Astrocyte of the cerebellum (primary cell): ENCODE data around the gene PRMT9.

Source experiments
- DNase-seq: peaks from one replicate; pipeline ENCODE4 v3.0.0-alpha.2; 2011; ENCODE audit warnings: low read depth
- H3K4me3 ChIP-seq: 2 replicates; pipeline ENCODE4 v1.5.1; 2011; ENCODE audit warnings: mild to moderate bottlenecking, low read depth, low read length, moderate library complexity
- in situ Hi-C: cut with HindIII; loops from 2 replicates; pipeline ENCODE4 v1.10.0; 2017; ENCODE audit warnings: low sequenced_read_pairs
- TF ChIP-seq, protein P1 (sequence below): IDR thresholded peaks from 2 replicates; pipeline ENCODE4 v1.5.1; 2012; ENCODE audit warnings: low read length, low read depth, moderate library complexity, mild to moderate bottlenecking; ENCODE audit errors: missing control alignments

Gene PRMT9

DNA sequence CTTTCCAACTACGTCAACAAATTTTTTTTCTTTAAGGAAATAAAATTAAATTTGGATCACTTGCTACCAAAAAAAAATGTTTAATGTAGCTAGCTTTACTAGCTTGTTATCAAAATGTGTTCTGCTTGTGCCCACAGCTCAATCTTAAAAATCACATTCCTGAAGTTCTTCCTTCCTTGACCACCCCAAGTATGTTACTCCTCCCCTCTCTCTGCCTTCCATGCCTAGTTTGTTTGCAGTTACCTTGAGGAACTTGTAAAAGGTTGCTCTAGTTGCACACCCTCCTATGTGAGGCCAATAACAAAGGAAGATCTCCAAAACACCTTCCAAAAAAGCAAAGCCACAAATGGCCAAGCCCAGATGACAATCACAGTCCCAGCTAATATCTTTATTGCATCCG lies 86.4 kb downstream of the PRMT9 start:
- TF ChIP-seq, protein P1, sequence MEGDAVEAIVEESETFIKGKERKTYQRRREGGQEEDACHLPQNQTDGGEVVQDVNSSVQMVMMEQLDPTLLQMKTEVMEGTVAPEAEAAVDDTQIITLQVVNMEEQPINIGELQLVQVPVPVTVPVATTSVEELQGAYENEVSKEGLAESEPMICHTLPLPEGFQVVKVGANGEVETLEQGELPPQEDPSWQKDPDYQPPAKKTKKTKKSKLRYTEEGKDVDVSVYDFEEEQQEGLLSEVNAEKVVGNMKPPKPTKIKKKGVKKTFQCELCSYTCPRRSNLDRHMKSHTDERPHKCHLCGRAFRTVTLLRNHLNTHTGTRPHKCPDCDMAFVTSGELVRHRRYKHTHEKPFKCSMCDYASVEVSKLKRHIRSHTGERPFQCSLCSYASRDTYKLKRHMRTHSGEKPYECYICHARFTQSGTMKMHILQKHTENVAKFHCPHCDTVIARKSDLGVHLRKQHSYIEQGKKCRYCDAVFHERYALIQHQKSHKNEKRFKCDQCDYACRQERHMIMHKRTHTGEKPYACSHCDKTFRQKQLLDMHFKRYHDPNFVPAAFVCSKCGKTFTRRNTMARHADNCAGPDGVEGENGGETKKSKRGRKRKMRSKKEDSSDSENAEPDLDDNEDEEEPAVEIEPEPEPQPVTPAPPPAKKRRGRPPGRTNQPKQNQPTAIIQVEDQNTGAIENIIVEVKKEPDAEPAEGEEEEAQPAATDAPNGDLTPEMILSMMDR = no peak
- in situ Hi-C loops = no loop called here
- no peak for DNase-seq
- no peak overlapping the region for H3K4me3 ChIP-seq

DNA sequence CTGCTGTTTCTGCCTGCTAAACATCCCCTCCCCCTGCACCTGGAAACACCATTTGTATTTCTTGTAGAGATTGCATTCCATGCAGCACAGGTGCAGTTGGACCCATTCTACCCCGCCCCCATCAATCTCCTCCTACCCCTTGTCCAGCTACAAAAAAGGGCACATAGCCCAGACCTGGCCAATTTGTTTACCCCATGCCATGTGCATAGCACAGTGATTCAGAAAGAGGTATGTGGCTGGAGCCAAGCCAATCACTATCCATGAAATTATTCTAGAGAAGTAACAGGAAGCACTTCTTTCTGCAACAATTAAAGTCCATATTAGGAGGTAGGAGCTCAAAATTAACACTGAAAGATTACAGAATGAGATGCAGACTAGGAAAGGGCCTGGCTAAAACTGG lies 87.0 kb downstream of the PRMT9 start:
- in situ Hi-C loops = no loop called here
- TF ChIP-seq, protein P1 = no peak
- no peak overlapping the region for H3K4me3 ChIP-seq
- DNase-seq = peak; percentile 84

DNA sequence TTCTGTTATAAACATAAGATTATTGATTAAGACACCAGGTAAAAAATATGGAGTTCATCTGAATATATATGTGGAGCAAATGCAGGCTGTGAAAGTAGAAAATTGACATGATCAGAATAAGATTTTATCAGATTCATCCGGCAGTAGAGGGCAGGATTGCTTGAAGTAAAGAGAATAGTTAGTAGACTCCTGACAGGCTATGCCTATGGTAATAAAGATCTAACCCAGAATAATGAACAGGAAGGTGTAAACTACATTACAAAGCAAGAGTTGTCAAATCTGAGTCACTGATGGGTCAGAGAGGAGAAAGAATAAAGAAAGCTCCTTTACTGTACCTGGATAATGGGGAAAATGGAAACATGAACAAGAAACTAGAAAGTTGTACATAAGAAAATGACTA lies 87.6 kb downstream of the PRMT9 start:
- no peak overlapping the region for H3K4me3 ChIP-seq
- no peak for DNase-seq
- in situ Hi-C loops = no loop called here
- TF ChIP-seq, protein P1 = peak; percentile 8

DNA sequence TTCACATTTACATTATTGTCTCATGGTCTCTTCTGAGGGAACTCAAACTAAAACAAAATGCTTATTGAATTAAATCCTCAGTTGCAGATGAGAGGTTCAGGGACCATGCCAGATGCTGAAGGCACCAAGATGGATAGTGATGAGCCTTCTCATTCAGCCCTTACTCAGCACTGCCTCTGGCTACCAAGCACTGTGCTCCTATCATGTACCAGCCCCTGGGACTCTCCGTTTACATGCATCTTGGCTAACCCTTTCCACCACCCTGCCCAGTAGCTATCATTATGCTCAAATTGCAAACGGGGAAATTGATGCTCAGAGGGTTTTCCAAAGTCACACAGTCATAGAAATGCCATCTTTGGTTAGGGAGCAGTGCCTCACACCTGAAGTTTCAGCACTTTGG lies 89.4 kb downstream of the PRMT9 start:
- H3K4me3 ChIP-seq = no peak overlapping the region
- in situ Hi-C loops = no loop called here
- TF ChIP-seq, protein P1 = no peak
- no peak for DNase-seq

DNA sequence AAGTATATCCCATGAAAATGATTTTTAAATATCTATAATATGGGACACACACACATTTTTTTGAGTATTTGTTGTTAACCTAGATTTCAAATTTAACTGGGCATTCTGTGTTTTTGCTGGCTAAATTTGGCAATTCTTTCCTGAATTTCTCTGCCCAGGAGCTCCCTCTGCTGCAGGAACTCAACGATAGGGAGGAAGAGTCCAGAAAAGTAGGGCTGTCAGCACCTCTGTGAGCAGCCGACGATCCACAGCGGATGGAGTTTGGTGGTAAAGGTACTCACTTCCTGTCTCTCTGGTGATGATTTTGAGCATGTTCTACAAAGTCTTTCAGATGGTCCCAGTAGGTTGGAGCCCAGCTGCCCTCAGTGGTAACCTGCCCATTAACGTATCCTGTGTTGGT lies 89.9 kb downstream of the PRMT9 start:
- DNase-seq = no peak
- TF ChIP-seq, protein P1 = no peak
- in situ Hi-C loops = no loop called here
- no peak overlapping the region for H3K4me3 ChIP-seq

DNA sequence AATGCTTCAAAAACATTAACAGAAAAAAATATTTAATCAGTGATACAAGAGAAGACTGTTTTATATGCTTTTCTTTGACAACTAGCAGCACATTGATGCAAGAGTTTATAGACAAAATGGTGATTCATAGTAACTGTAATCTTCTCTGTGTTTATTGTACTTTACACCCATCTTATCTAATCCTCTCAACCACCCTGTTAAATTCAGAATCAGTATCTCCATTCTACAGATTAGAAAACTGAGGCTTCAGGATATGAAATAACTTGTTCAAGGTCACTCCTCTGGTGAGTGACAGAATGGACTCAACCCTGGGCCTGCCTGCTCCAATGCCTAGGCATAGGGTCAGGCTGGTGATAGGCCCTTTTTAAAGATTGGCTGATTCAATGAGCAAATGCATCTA lies 92.9 kb downstream of the PRMT9 start:
- in situ Hi-C loops = no loop called here
- TF ChIP-seq, protein P1 = no peak
- no peak for DNase-seq
- no peak overlapping the region for H3K4me3 ChIP-seq
